OCI-M2 (cell line): ENCODE results near the gene TEX28.
"Not testable (repeated sequence)": the region's sequence is repeated elsewhere in the genome, so short reads cannot be mapped to it uniquely, and the experiment has no call there.

Source experiments
- DNase-seq: peaks from one replicate; lab custom pipeline; 2025; ENCODE audit not compliant: unreplicated experiment; lab: John Stamatoyannopoulos, UW

Gene TEX28

GRCh38 chrX:154294791-154295574 lies at the start of gene TEX28:
Gene TEX28 (minus strand): TSS chrX:154295124. CDS start chrX:154292117, 3,007 bp downstream.
- no peak for DNase-seq

GRCh38 chrX:154343620-154344019 lies 48.7 kb upstream of the TEX28 start:
- DNase-seq: not testable (repeated sequence)

- DNase-seq: not testable (repeated sequence)
Observed at GRCh38 chrX:154343063-154343462, 48.1 kb upstream of the TEX28 start.

- not testable (repeated sequence) for DNase-seq
Observed at GRCh38 chrX:154341399-154342298, 46.7 kb upstream of the TEX28 start.

GRCh38 chrX:154334496-154334895 lies 39.6 kb upstream of the TEX28 start:
- no peak for DNase-seq

GRCh38 chrX:154333837-154334271 lies 38.9 kb upstream of the TEX28 start:
- DNase-seq: no peak

- no peak for DNase-seq
Observed at GRCh38 chrX:154333116-154333515, 38.2 kb upstream of the TEX28 start.

- no peak for DNase-seq
Observed at GRCh38 chrX:154332561-154332960, 37.6 kb upstream of the TEX28 start.

GRCh38 chrX:154329294-154329693 lies 34.4 kb upstream of the TEX28 start:
- DNase-seq: no peak

GRCh38 chrX:154328646-154329045 lies 33.7 kb upstream of the TEX28 start:
- no peak for DNase-seq

- no peak for DNase-seq
Observed at GRCh38 chrX:154327038-154327820, 32.3 kb upstream of the TEX28 start.

- no peak for DNase-seq
Observed at GRCh38 chrX:154325541-154325940, 30.6 kb upstream of the TEX28 start.

- no peak for DNase-seq
Observed at GRCh38 chrX:154323537-154323936, 28.6 kb upstream of the TEX28 start.

- DNase-seq: no peak
Observed at GRCh38 chrX:154322890-154323289, 28.0 kb upstream of the TEX28 start.

GRCh38 chrX:154321594-154321993 lies 26.7 kb upstream of the TEX28 start:
- no peak for DNase-seq

- DNase-seq: no peak
Observed at GRCh38 chrX:154321152-154321551, 26.2 kb upstream of the TEX28 start.

GRCh38 chrX:154320406-154320805 lies 25.5 kb upstream of the TEX28 start:
- no peak for DNase-seq

- DNase-seq: no peak
Observed at GRCh38 chrX:154317391-154317995, 22.6 kb upstream of the TEX28 start.

GRCh38 chrX:154315416-154315815 lies 20.5 kb upstream of the TEX28 start:
- DNase-seq: no peak

GRCh38 chrX:154313147-154313546 lies 18.2 kb upstream of the TEX28 start:
- no peak for DNase-seq

- no peak for DNase-seq
Observed at GRCh38 chrX:154312116-154312515, 17.2 kb upstream of the TEX28 start.
